AG20443 (cell line): Measurements from ENCODE around the gene SLC66A3.
A peak's percentile ranks its signal among the peaks of the same experiment; 100 is the strongest.

Experiments
- DNase-seq: peaks from one replicate; pipeline ENCODE4 v3.0.0; 2012; ENCODE audit warnings: low spot score, mixed read lengths

SLC66A3 gene

GRCh38 chr2:11155381-11156035 lies at the start of gene SLC66A3:
SLC66A3 (plus strand) TSS chr2:11155467; CDS start chr2:11155547, 80 bp downstream.
- DNase-seq = no peak

GRCh38 chr2:11109002-11109401 lies 46.3 kb upstream of the SLC66A3 start:
- no peak for DNase-seq

- DNase-seq = no peak
Observed at GRCh38 chr2:11112870-11113428, 42.3 kb upstream of the SLC66A3 start.

GRCh38 chr2:11117776-11118175 lies 37.5 kb upstream of the SLC66A3 start:
- no peak for DNase-seq

- DNase-seq = no peak
Observed at GRCh38 chr2:11118761-11119160, 36.5 kb upstream of the SLC66A3 start.

GRCh38 chr2:11121099-11121822 lies 34.0 kb upstream of the SLC66A3 start:
- DNase-seq = peak; percentile 39

- no peak for DNase-seq
Observed at GRCh38 chr2:11121823-11122155, 33.5 kb upstream of the SLC66A3 start.

GRCh38 chr2:11122380-11122779 lies 32.9 kb upstream of the SLC66A3 start:
- DNase-seq = no peak

GRCh38 chr2:11123001-11123809 lies 32.1 kb upstream of the SLC66A3 start:
- DNase-seq = no peak

- peak; percentile 87 for DNase-seq
Observed at GRCh38 chr2:11123856-11124759, 31.2 kb upstream of the SLC66A3 start.

- no peak for DNase-seq
Observed at GRCh38 chr2:11124760-11125068, 30.6 kb upstream of the SLC66A3 start.

- DNase-seq = no peak
Observed at GRCh38 chr2:11127761-11128160, 27.5 kb upstream of the SLC66A3 start.

- DNase-seq = peak; percentile 51
Observed at GRCh38 chr2:11128243-11128951, 26.9 kb upstream of the SLC66A3 start.

- peak; percentile 29 for DNase-seq
Observed at GRCh38 chr2:11129598-11130449, 25.4 kb upstream of the SLC66A3 start.

GRCh38 chr2:11131166-11131920 lies 23.9 kb upstream of the SLC66A3 start:
- no peak for DNase-seq

GRCh38 chr2:11132036-11132671 lies 23.1 kb upstream of the SLC66A3 start:
- DNase-seq = no peak

GRCh38 chr2:11133238-11133935 lies 21.9 kb upstream of the SLC66A3 start:
- peak; percentile 31 for DNase-seq

- no peak for DNase-seq
Observed at GRCh38 chr2:11133936-11134320, 21.3 kb upstream of the SLC66A3 start.
